Esophagus squamous epithelium (tissue), 5 donors: ENCODE data around the gene NOL4. TPM values are rescaled to one million over a fixed set of nuclear protein-coding genes. Genes with fewer than 3 reads are reported as not detected.

Source experiments
- DNase-seq: peaks from one replicate; lab custom pipeline; 2025; lab: John Stamatoyannopoulos, UW
- H3K27ac ChIP-seq, 4 donors: fragments of 200-600 bp; sonication (generic); one replicate each; pipeline ENCODE4 v1.5.1; 2016 to 2019; ENCODE audit warnings: mild to moderate bottlenecking in 1 of 4
- H3K27me3 ChIP-seq, 4 donors: fragments of 200-600 bp; sonication (generic); 1 replicate in 3 of 4; 2 replicates in 1 of 4; pipeline versions ENCODE4 v1.5.1 to v1.6.0; 2017 to 2021; ENCODE audit warnings: antibody characterized with exemption in 1 of 4
- H3K36me3 ChIP-seq, 3 donors: fragments of 200-600 bp; sonication (generic); one replicate each; pipeline ENCODE4 v1.5.1; 2016 to 2019
- H3K4me1 ChIP-seq, 3 donors: fragments of 200-600 bp; sonication (generic); one replicate each; pipeline ENCODE4 v1.5.1; 2017 to 2019
- H3K4me3 ChIP-seq, 4 donors: fragments of 200-600 bp; sonication (generic); 1 replicate in 3 of 4; 2 replicates in 1 of 4; pipeline ENCODE4 v1.5.1; 2016 to 2019; ENCODE audit warnings: mild to moderate bottlenecking in 2 of 4, moderate library complexity in 1 of 4
- H3K9me3 ChIP-seq, 3 donors: fragments of 200-600 bp; sonication (generic); one replicate each; pipeline ENCODE4 v1.5.1; 2016 to 2019
- POLR2A ChIP-seq, 4 donors: fragments of 450-650 bp; IDR thresholded peaks; one replicate each; pipeline ENCODE4 v1.6.1; 2017; ENCODE audit warnings: antibody characterized with exemption in 4 of 4, mild to moderate bottlenecking in 4 of 4, moderate library complexity in 3 of 4
- WGBS, 2 donors: methylation state at CpG; one replicate each; pipeline ENCODE4 v1.1.5; 2018; 5-methylcytosine and 5-hydroxymethylcytosine counted together
- intact Hi-C: fragments of 100-400 bp; cut with DNase I; formaldehyde crosslinking; loops from one replicate; pipeline ENCODE4 v1.15.0; 2022
- total RNA-seq, 4 donors: library from RNA; depleted of rRNA; stranded (reverse); fragments of >200 nt; gene quantifications; one replicate each; pipeline ENCODE4 v1.1.0, GENCODE V29; 2016
- TF ChIP-seq, protein P1 (sequence below), 6 experiments: fragments of 450-650 bp in 4 of 6; fragments of 200-600 bp in 2 of 6; sonication (generic) in 2 of 6; IDR thresholded peaks; one replicate each; pipeline ENCODE4 v1.5.1; 2016 to 2019; ENCODE audit warnings: antibody characterized with exemption in 6 of 6, mild to moderate bottlenecking in 4 of 6, moderate library complexity in 4 of 6
- donor health status: DM: yes; HTN: yes; CAD: no.

The NOL4 gene
- total RNA-seq, 4 donors from 2014 or later: not detected

DNA sequence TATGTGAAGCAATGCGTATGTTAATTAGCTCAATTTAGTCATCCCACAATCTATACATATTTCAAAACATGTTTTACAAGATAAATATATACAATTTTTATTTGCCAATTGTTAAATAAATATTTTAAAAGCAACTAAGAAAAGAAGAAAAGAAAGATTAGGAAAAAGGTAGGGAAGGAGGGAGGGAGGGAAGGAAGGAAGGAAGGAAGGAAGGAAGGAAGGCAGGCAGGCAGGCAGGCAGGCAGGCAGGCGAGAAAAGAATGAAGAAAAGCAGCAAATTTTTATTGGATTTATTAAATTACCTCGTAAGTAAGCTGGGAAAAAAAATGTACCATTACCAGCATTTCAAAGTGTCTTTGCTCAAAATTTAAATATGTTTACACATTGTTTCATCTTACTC lies 30.5 kb downstream of the NOL4 start:
- Histone ChIP-seq H3K27me3 (no peaks in the 10 kb centered on the region), H3K36me3 (no peaks in the 10 kb centered on the region), H3K9me3 (no peaks in the 10 kb centered on the region), H3K4me1 (no peaks in the 10 kb centered on the region), H3K4me3 (no peak overlapping the region), H3K27ac (no peak overlapping the region)
- WGBS, 2 donors: 60 to 64% methylated on average over 3 of the region's 3 CpGs
- TF ChIP-seq, protein P1, sequence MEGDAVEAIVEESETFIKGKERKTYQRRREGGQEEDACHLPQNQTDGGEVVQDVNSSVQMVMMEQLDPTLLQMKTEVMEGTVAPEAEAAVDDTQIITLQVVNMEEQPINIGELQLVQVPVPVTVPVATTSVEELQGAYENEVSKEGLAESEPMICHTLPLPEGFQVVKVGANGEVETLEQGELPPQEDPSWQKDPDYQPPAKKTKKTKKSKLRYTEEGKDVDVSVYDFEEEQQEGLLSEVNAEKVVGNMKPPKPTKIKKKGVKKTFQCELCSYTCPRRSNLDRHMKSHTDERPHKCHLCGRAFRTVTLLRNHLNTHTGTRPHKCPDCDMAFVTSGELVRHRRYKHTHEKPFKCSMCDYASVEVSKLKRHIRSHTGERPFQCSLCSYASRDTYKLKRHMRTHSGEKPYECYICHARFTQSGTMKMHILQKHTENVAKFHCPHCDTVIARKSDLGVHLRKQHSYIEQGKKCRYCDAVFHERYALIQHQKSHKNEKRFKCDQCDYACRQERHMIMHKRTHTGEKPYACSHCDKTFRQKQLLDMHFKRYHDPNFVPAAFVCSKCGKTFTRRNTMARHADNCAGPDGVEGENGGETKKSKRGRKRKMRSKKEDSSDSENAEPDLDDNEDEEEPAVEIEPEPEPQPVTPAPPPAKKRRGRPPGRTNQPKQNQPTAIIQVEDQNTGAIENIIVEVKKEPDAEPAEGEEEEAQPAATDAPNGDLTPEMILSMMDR (IDR thresholded peaks at IDR 0.05): no peak
- TF ChIP-seq POLR2A (IDR thresholded peaks at IDR 0.05): no peak
- intact Hi-C loops: no loop called here
- no peak for DNase-seq

DNA sequence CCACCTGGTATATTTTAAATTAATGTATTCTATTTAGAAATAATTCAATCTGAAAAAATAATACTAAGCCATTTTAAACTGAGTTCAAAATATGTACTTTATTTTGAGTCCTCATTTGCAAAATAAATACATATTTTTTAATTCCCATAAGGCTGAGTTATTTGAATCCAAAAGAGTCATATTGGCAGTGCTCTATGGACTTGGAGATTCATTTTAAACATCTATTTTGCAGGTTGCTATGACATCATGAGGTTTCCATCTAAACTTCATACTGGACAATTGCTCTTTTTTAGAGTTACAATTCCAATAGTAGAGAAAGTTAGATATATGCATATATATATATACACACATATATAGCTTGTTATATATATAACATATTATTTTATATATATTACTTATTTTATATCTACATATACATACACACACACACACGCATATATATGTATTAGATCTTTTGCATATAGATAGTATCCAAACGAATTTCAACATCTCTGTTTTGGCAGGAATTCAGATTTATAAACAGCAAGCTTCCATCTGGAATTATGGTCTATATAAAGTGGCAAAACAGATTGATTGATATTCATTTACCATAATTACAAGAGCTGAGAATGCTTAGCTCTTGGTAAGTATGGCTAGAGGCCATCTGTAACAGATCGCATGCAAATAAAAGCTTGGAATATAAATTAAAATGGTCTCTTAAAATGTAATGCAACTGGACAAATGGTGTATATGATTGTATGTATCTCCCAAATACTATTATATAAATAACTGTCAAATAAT lies 34.9 kb downstream of the NOL4 start:
- Histone ChIP-seq H3K27me3 (no peaks in the 10 kb centered on the region), H3K36me3 (no peaks in the 10 kb centered on the region), H3K4me3 (no peak overlapping the region), H3K4me1 (no peaks in the 10 kb centered on the region), H3K27ac (no peak overlapping the region), H3K9me3 (no peaks in the 10 kb centered on the region)
- no peak for TF ChIP-seq POLR2A (IDR thresholded peaks at IDR 0.05)
- TF ChIP-seq, protein P1 (IDR thresholded peaks at IDR 0.05): no peak
- intact Hi-C loops: no loop called here
- WGBS, 2 donors: 63 to 64% methylated on average over 3 of the region's 3 CpGs
- no peak for DNase-seq
